DMS53 treated with DMSO at 0.1 percent for 48 hours (cell line): Measurements from ENCODE around the gene SHANK1.

Experiments
- DNase-seq: peaks from one replicate; lab custom pipeline; 2025; ENCODE audit not compliant: unreplicated experiment; lab: John Stamatoyannopoulos, UW

SHANK1 gene

DNA sequence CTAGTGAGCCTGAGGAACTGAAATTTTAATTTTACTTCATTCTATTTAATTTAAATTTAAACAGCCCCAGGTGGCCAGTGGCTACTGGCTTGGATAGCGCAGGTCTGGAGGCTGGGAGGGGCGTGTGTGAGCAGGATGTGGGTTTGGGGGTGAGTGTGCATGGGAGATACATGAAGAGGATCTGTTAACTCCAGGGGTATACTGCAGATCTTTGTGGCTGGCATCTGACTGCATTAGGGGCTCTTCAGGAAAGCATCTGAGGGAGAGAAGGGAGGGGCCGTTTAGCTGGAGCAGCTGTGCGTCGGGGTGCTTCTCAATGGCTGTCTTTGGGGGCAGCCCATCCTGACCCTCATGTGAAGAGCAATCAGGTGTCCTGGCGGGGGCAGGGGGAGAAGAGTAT, 6.8 kb downstream of the SHANK1 start:
- DNase-seq: no peak

- DNase-seq: no peak
Observed at GRCh38 chr19:50711805-50712204, 7.8 kb downstream of the SHANK1 start.

DNA sequence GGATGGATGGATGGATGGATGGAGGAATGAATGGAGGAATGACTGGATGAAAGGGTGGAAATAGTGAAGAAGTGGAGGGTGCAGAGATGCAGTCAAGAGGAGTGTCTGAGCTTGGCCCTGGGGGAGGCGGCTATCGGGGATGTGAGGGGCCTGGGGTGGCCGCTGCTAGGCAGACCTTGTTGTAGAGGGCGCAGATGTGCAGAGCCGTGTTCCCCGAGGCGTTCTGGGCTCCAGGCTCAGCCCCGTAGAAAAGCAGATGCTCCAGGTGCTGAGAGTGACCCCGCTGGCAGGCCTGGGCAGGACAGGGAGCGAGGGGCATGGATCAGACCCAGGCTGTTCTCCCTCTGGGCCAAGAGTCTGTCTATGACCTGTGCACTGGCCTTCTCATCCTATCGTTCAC, 8.4 kb downstream of the SHANK1 start:
- no peak for DNase-seq

DNA sequence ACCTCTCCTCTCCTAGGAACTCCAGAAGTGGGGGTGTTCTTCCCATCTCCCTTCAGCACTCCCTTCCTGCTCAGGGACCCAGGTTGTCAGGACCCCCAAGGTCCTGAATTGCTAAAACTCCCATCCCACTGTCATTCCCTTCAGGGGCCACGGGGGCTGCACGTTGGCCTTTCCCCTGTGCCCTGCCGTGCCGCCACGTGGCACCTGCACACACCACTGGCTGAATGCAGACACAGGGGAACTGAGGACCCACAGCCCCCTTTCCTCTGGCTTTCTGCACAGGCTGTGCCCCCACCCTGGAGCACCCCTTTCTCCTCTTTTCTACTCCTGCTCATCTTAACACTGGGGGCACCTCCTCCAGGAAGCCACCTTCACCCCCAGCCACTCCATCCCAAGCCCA, 9.0 kb downstream of the SHANK1 start:
- DNase-seq: no peak

- no peak for DNase-seq
Observed at GRCh38 chr19:50710094-50710493, 9.5 kb downstream of the SHANK1 start.

- DNase-seq: no peak
Observed at GRCh38 chr19:50708179-50708879, 11.3 kb downstream of the SHANK1 start.

- DNase-seq: no peak
Observed at GRCh38 chr19:50706387-50706786, 13.2 kb downstream of the SHANK1 start.

- no peak for DNase-seq
Observed at GRCh38 chr19:50705422-50706019, 14.1 kb downstream of the SHANK1 start.

DNA sequence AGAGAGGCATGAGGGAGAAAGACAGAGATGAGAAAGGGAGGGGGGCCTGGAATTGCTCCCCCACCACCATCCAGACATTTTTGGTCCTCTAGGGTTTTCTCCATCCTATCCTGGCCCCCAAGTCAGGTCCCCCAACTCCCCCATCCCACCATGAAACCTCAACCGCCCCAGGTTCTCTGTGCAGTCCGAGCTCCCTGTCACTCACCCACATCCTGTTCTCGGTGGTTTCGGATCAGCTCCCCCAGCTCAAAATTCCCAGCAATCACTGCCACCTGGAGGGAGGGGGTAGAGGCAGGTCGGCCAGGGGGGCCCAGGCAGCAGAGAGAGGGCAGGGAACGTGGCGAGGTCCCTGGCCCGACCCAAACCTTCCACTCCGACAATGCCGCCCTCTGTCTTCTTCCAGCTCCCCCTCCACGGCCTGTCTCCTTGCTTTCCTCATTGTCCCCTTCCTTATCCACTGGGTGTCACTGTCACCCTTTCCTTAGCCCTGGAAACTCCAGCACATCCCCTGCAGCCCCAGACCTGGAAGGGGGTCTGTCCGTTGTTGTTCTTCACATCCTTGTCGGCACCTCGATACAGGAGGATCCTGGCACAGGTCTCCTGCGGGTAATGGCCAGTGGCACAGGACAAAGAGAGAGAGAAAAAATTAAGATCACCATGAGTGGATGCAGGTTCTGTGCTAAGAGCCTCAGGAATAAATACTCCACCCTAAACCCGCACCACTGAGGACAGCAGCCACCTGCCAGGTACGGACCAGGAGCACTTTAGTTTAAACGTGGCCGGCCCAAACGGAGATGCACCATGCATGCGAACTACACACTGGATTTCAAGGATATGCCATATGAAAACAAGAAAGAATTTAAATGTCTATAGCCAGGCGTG, 15.4 kb downstream of the SHANK1 start:
- DNase-seq: no peak

DNA sequence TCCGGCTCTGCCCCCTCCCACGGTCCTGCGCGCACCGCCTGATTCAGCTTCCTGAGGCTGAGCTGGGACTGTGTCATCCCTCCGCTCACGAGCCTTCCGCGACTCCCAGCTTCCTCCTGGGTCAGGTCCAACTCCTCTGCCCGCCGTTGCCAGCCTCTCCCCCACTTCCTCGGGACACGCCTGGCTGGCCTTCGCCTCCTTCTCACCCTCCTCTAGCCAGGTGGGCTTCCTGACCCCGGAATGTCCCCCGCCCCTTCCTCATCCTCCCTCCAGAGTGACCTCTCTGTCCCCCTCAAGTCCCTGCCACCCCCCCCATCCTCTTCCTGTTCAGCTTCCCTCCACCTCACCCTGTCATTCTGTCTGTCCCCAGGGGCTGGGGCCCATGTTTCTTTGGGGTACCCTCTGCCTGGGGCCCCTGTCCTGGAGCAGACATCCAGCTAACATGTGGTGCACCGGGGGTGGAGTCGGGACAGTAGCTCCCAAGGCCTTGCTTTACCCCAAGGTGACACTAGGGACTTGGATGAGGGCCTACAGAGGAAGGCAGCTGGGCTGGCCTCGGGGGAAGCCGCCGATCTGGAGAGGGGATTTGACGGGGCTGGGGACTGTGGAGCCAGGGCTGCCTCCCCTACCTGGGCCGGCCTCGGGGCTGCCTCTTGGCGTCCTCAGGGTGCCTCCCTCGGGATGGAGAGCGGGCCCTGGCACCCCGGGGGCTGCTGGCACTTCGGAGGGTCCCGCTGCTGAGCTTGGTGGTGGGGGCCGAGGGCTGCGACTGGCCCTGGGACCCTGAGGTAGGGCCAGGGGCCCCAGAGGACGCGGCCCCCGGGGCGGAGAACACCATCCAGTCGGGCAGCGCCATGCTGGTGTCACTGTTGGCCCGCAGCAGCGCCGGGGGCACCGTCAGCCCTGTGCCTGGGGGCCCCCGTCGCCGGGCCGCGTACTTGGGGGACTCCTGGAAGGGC, 16.5 kb downstream of the SHANK1 start:
- DNase-seq: no peak

GRCh38 chr19:50702158-50702870, 17.3 kb downstream of the SHANK1 start:
- DNase-seq: no peak

GRCh38 chr19:50701367-50701985, 18.1 kb downstream of the SHANK1 start:
- no peak for DNase-seq

- no peak for DNase-seq
Observed at GRCh38 chr19:50697414-50698124, 22.0 kb downstream of the SHANK1 start.

DNA sequence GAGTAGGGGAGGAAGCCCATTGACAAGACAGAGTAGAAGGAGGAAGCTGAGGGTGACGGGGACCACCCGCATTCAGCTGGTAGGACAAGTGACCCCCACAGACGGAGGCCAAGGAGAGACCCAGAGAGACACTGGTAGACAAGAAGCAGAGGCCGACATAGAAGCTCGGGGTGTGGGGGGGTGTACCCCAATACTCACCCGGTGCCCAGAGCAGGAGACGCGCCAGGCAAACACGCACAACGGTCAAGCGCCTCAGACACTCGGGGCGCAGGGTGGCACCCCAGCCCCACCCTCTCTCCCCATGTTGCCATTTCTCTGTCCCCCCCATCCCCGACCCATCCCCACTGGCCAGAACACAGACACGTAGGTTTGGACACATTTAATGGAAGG, 23.5 kb downstream of the SHANK1 start:
- no peak for DNase-seq

DNA sequence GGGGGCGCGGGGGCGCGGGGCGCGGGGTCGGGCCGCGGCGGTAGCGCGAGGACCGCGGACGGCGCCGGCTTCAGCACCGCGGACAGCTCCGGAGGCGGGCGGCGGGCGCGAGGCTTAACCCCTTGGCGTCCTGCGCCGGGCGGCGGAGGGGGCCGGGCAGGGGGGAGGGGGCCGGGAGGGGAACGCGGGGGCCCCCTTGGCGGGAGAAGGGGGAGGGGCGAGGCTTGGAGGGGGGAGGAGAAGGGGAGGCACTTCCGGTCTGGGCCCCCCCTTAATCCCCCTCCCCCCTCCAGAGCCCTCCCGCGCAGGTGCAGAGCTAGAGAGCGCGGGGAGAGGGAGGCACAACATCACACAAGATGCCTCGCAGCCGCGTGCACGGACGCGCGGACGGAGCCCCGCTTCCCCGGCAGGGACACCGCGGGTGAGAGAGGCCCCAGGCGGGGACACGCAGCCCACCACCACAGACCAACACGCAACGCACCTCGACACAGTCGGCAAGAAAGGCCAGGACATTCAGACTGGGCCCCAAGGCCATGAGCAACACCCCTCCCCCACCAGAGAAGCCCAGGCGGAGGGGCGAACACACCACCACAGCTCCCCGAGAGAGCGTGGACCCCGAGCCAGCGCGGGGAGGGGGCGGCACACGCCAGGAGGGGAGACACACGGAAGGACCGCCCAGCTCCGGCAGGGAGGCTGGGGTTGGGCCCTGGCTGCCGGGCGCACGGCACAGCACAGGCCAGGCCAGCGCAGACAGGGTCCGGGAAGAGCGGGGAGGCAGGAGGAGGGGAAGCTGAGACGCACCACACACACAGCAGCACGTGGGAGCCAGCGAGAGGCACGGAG, 24.1 kb downstream of the SHANK1 start:
- no peak for DNase-seq

- DNase-seq: no peak
Observed at GRCh38 chr19:50694815-50695145, 24.8 kb downstream of the SHANK1 start.

DNA sequence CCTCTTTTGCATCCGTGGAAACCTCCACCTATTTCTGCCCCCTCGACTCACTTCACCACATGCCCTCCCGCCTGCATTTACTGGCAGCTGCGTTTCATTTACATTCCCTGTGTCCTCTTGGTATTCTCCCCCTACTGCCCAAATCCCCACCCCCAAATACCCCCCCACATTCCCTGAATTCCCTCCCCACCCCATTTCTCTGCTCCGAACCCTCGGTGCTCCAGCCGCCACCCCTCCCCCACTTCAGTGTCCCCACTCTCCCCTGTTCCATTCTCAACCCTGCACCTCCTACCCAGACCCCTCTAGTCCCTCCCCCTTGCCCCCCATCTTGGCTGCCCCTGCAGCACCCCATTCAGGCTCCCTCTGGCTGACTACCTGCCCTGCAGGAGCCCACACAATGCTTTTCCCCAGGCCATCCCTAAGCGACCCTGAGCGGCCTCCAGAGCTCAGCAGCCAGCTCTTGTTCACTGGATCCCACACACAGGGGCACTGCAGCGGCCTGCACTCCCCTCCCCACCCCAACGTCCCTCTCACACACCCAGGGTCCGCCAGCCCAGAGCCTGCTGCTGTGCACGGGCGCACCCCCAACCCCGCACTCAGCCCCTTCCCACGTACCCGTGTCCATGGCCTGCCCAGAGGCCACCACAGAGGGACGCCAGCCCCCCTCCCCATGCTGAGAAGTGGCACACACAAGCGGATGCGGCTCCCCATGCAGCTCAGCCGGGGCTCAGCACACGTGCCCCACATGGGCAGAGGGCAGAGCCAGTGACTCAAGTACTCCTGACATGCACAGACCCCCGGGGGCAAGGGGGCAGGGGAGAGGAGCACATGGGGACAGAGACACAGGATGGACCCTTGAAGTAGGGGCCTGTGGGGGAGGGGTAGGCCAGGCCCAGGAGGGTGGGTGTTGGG, 26.3 kb downstream of the SHANK1 start:
- DNase-seq: no peak
